Measurements from ENCODE around the gene RIMKLB. TPM values are rescaled to one million over a fixed set of nuclear protein-coding genes. Genes with fewer than 3 reads are reported as not detected.

The RIMKLB gene
- total RNA-seq, 4 donors from 2014 or later = 2.0 to 20.8 (median 7.2) TPM

DNA sequence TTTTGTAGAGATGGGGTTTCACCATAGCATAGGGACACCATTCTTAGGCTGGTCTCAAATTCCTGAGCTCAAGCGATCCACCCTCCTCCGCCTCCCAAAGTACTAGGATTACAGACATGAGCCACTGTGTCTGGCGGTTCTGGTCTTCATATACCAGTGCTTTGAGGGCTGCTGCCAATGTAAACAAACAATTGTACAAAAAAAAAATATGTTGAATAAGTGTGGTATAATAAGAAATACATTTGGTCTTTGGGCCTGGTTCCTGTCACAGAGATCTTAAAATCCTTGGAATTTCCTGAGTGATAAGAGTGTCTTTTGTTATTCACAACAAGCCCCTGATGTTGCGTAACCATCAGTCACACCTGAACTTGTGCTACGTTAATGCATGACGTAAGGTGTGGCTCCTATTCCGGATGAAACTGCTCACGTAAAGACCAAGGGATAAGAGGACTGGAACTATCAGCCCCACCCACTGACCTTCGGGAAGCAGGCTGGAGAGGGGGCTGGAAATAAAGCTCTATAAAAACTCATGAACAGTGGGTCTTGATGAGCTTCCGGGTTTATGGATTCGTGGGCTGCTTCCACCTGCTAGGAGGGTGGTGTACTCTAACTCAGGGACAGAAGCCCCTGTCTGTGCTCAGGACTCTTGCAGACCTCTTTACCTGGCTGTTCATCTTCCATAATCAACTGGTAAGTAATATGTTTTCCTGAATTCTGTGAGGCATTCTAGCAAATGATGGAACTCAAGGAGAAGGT, 16.5 kb upstream of the RIMKLB start:
- in situ Hi-C loops (cut with MboI; ENCODE audit: low pct_ligation_motif_present in 1 of 4, low pct_unique_long_range_greater_than_20kb in 1 of 4, low sequenced_read_pairs in 3 of 4) (loop anchor here (10.0 to 25.0 kb wide), 5 partner anchors 181 to 381 kb away; no protein-coding TSS in a partner anchor), intact Hi-C loops (cut with DNase I; ENCODE audit: low total_unique reads) (loop anchor here (5.0 kb wide), 1 partner anchor 211 kb away; no protein-coding TSS in a partner anchor)
- Histone ChIP-seq H3K27me3 (no peaks in the 10 kb centered on the region), H3K4me1 (peaks cover 0 to 2% (median 0%) of the 10 kb centered on the region in 4 donors), H3K36me3 (no peaks in the 10 kb centered on the region), H3K9me3 (no peaks in the 10 kb centered on the region), H3K27ac (no peak overlapping the region), H3K4me3 (no peak overlapping the region)
- no peak for DNase-seq
- WGBS, 2 donors (ENCODE audit: low coverage in 1 of 2) = 25 to 35% methylated on average over 1 to 11 of the region's 11 CpGs
- no peak for TF ChIP-seq EP300 (IDR thresholded peaks at IDR 0.05; ENCODE audit: low read depth)
- no peak for TF ChIP-seq POLR2A (IDR thresholded peaks at IDR 0.05)
- TF ChIP-seq, protein P1, sequence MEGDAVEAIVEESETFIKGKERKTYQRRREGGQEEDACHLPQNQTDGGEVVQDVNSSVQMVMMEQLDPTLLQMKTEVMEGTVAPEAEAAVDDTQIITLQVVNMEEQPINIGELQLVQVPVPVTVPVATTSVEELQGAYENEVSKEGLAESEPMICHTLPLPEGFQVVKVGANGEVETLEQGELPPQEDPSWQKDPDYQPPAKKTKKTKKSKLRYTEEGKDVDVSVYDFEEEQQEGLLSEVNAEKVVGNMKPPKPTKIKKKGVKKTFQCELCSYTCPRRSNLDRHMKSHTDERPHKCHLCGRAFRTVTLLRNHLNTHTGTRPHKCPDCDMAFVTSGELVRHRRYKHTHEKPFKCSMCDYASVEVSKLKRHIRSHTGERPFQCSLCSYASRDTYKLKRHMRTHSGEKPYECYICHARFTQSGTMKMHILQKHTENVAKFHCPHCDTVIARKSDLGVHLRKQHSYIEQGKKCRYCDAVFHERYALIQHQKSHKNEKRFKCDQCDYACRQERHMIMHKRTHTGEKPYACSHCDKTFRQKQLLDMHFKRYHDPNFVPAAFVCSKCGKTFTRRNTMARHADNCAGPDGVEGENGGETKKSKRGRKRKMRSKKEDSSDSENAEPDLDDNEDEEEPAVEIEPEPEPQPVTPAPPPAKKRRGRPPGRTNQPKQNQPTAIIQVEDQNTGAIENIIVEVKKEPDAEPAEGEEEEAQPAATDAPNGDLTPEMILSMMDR (IDR thresholded peaks at IDR 0.05) = no peak
- no peak for TF ChIP-seq POLR2AphosphoS5 (IDR thresholded peaks at IDR 0.05)

DNA sequence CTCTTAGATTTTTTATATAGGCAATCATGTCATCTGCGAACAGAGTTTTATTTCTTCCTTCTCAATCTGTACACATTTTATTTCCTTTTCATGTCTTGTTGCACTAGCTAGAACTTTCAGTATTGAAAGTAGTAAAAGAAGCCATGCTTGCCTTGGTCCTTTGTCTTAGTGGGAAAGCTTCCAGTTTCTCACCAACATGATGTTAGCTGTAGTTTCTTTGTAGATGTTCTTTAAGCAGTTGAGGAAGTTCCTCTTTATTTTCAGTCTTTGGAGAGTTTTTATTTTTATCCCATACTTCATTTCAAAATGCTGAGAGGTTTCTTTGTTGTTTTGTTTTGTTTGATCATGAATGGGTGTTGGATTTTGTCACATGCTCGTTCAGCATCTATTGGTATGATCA, 12.7 kb upstream of the RIMKLB start:
- no peak overlapping the region for H3K4me3 ChIP-seq
- DNase-seq = no peak
- no peaks in the 10 kb centered on the region for H3K36me3 ChIP-seq
- in situ Hi-C loops (cut with MboI; ENCODE audit: low pct_ligation_motif_present in 1 of 4, low pct_unique_long_range_greater_than_20kb in 1 of 4, low sequenced_read_pairs in 3 of 4) (loop anchor here (10.0 to 25.0 kb wide), 5 partner anchors 177 to 377 kb away; no protein-coding TSS in a partner anchor), intact Hi-C loops (cut with DNase I; ENCODE audit: low total_unique reads) (no loop called here)
- 62 to 70% methylated on average over 2 of the region's 2 CpGs for WGBS, 2 donors (ENCODE audit: low coverage in 1 of 2)
- H3K27me3 ChIP-seq = no peaks in the 10 kb centered on the region
- TF ChIP-seq POLR2A (IDR thresholded peaks at IDR 0.05) = no peak
- TF ChIP-seq EP300 (IDR thresholded peaks at IDR 0.05; ENCODE audit: low read depth) = no peak
- TF ChIP-seq, protein P1 (IDR thresholded peaks at IDR 0.05) = no peak
- no peak for TF ChIP-seq POLR2AphosphoS5 (IDR thresholded peaks at IDR 0.05)
- H3K4me1 ChIP-seq = peaks cover 3 to 20% (median 5%) of the 10 kb centered on the region in 4 donors
- no peak overlapping the region for H3K27ac ChIP-seq
- H3K9me3 ChIP-seq = no peaks in the 10 kb centered on the region

DNA sequence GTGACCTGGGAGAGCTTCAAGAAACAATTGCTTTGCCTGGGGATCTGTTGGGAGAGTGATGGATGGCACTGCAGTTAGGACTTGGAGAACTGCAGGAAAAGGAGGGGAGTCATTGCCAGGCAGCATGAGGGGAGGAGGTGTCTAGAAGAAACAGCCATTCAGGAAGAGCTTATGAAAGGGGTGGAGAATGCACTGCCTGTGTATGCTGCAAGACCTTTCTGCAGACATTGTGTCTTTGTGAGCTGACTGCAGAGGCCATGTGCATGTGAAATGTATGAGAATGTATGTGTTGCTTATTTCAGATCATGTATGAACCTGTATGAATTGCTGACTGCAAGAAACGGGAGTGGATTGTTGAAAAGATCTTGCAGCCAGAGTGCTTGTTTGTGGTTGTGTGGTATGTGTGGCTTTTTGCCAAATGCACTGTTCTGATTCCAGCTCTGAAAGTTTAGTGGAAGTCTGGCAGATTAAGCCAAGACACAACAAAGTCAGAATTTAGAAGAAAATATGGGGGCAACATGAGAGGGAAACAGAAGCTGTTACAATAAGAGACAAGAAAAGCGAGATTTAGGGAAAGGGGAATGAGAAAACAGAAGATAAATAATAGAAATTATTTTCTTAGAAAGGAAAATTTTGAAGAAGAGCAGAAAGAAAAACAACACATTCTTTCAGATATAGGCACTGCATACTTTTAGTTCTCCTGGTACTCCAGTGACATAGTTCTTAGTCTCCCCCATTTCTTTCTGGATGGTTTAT, 9.8 kb upstream of the RIMKLB start:
- peak; percentile 29 for DNase-seq
- Histone ChIP-seq H3K27me3 (no peaks in the 10 kb centered on the region), H3K4me3 (no peak overlapping the region), H3K27ac (peak overlapping the region; percentile 54 to 82 (median 68)), H3K36me3 (no peaks in the 10 kb centered on the region), H3K9me3 (no peaks in the 10 kb centered on the region), H3K4me1 (peaks cover 3 to 25% (median 8%) of the 10 kb centered on the region in 4 donors)
- intact Hi-C loops (cut with DNase I; ENCODE audit: low total_unique reads) (no loop called here), in situ Hi-C loops (cut with MboI; ENCODE audit: low pct_ligation_motif_present in 1 of 4, low pct_unique_long_range_greater_than_20kb in 1 of 4, low sequenced_read_pairs in 3 of 4) (loop anchor here (10.0 to 25.0 kb wide), 5 partner anchors 174 to 374 kb away; no protein-coding TSS in a partner anchor)
- 29 to 33% methylated on average over 2 of the region's 2 CpGs for WGBS, 2 donors (ENCODE audit: low coverage in 1 of 2)
- TF ChIP-seq POLR2AphosphoS5 (IDR thresholded peaks at IDR 0.05) = peak; percentile 56 to 59 (median 56)
- TF ChIP-seq POLR2A (IDR thresholded peaks at IDR 0.05) = no peak
- TF ChIP-seq EP300 (IDR thresholded peaks at IDR 0.05; ENCODE audit: low read depth) = peak; percentile 33

DNA sequence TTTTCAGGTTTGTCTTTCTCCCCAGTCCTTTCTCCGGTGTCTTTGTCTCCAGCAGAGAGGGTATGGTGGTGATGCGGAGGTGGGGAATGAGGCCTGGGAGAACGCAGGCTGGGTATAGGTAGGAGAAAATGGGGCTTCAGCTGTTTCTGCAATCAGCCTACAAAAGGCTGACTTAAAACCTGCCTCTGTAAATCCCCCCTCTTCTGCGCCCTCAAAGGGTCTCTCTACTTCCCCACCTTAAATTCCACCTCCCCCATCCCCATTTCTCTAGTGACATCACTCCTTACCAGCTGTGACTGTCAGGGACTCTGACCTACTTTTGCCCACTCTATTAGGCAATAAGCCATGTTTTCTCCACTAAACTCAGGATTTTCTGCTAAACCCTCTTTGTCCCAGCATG, 8.1 kb upstream of the RIMKLB start:
- WGBS, 2 donors (ENCODE audit: low coverage in 1 of 2) = 84 to 94% methylated on average over 4 of the region's 4 CpGs
- intact Hi-C loops (cut with DNase I; ENCODE audit: low total_unique reads) = no loop called here
- in situ Hi-C loops (cut with MboI; ENCODE audit: low pct_ligation_motif_present in 1 of 4, low pct_unique_long_range_greater_than_20kb in 1 of 4, low sequenced_read_pairs in 3 of 4) = loop anchor here (10.0 to 25.0 kb wide), 5 partner anchors 173 to 373 kb away; no protein-coding TSS in a partner anchor

More for the DNA sequence above, 8.1 kb upstream of the RIMKLB start:
- no peak for DNase-seq
- Histone ChIP-seq H3K4me3 (no peak overlapping the region), H3K27ac (peak overlapping the region in 3 of 4 donors; percentile 5 to 82 (median 24)), H3K4me1 (peaks cover 3 to 26% (median 10%) of the 10 kb centered on the region in 4 donors), H3K27me3 (no peaks in the 10 kb centered on the region), H3K36me3 (no peaks in the 10 kb centered on the region), H3K9me3 (no peaks in the 10 kb centered on the region)
- TF ChIP-seq POLR2A (IDR thresholded peaks at IDR 0.05) (no peak), EP300 (IDR thresholded peaks at IDR 0.05; ENCODE audit: low read depth) (no peak), POLR2AphosphoS5 (IDR thresholded peaks at IDR 0.05) (no peak)
- TF ChIP-seq, protein P1 (IDR thresholded peaks at IDR 0.05) = no peak

All from transverse colon (tissue), 4 donors.